Ascending aorta (tissue), 2 donors: ENCODE data around the gene COL4A2. TPM values are rescaled to one million over a fixed set of nuclear protein-coding genes. Genes with fewer than 3 reads are reported as not detected.

Source experiments
- DNase-seq, 2 donors: peaks; one replicate each; pipeline ENCODE4 v3.0.0-alpha.2; 2019; ENCODE audit warnings: low spot score in 2 of 2
- H3K27ac ChIP-seq, 2 donors: fragments of 200-600 bp; sonication (generic); one replicate each; pipeline ENCODE4 v1.5.1; 2016 to 2017; ENCODE audit warnings: mild to moderate bottlenecking in 1 of 2
- H3K27me3 ChIP-seq: fragments of 200-600 bp; sonication (generic); one replicate; pipeline ENCODE4 v1.5.1; 2017
- H3K36me3 ChIP-seq, 2 donors: fragments of 200-600 bp; sonication (generic); one replicate each; pipeline ENCODE4 v1.5.1; 2016
- H3K4me1 ChIP-seq, 2 donors: fragments of 200-600 bp; sonication (generic); one replicate each; pipeline ENCODE4 v1.5.1; 2016 to 2017; ENCODE audit warnings: mild to moderate bottlenecking in 1 of 2
- H3K4me3 ChIP-seq, 2 donors: fragments of 200-600 bp; sonication (generic); one replicate each; pipeline ENCODE4 v1.5.1; 2016 to 2017; ENCODE audit warnings: mild to moderate bottlenecking in 1 of 2
- H3K9me3 ChIP-seq, 2 donors: fragments of 200-600 bp; sonication (generic); one replicate each; pipeline ENCODE4 v1.5.1; 2016
- CTCF ChIP-seq, 3 experiments: fragments of 200-600 bp in 2 of 3; fragments of 450-650 bp in 1 of 3; sonication (generic) in 2 of 3; IDR thresholded peaks; one replicate each; pipeline ENCODE4 v1.5.1; 2016 to 2019; ENCODE audit warnings: antibody characterized with exemption in 3 of 3, mild to moderate bottlenecking in 1 of 3, moderate library complexity in 1 of 3
- intact Hi-C: fragments of 100-400 bp; cut with DNase I; formaldehyde crosslinking; loops from one replicate; pipeline ENCODE4 v1.15.1; 2023
- total RNA-seq: library from RNA; depleted of rRNA; stranded (reverse); fragments of >200 nt; gene quantifications from one replicate; pipeline ENCODE4 v1.1.0, GENCODE V29; 2016

The COL4A2 gene
- total RNA-seq, 1 donor from 2014 or later, result 1,227 TPM

DNA sequence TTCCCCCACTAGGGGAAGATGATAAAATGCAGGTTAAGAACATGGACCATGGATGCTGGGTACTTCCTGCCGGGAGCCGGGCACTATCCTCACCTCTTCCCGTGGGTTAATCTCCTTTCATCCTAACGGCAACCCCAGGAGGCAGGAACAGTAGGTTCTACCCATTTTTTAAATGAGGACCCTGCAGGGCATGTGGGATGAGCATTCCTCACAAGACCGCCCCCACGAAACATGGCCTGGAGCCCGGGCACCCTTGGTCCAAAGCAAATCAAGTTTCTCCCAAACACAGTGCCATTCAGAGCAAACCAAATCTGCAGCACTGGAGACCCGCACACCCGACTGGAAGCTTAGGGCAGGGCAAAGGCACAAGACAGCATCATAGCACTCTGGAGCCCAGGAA, 35.4 kb downstream of the COL4A2 start:
- Histone ChIP-seq H3K9me3 (no peaks in the 10 kb centered on the region), H3K4me1 (peaks cover 45 to 62% of the 10 kb centered on the region in 2 donors)
- peak in 1 of 2 donors; percentile 59 for DNase-seq

GRCh38 chr13:110343241-110343865, 36.3 kb downstream of the COL4A2 start:
- H3K27me3 ChIP-seq, result no peaks in the 10 kb centered on the region
- peak in 1 of 2 donors; percentile 82 for DNase-seq
- intact Hi-C loops, result no loop called here
- H3K4me1 ChIP-seq, result peaks cover 37 to 60% of the 10 kb centered on the region in 2 donors
- H3K36me3 ChIP-seq, result peaks cover 0 to 8% of the 10 kb centered on the region in 2 donors
- no peak for TF ChIP-seq CTCF (IDR thresholded peaks at IDR 0.05)
- H3K9me3 ChIP-seq, result no peaks in the 10 kb centered on the region
- H3K4me3 ChIP-seq, result no peak overlapping the region
- peak overlapping the region; percentile 95 to 96 for H3K27ac ChIP-seq

More for the DNA sequence above, 35.4 kb downstream of the COL4A2 start:
- Histone ChIP-seq H3K36me3 (peaks cover 0 to 8% of the 10 kb centered on the region in 2 donors), H3K4me3 (peak overlapping the region in 1 of 2 donors; percentile 14), H3K27me3 (no peaks in the 10 kb centered on the region), H3K27ac (peak overlapping the region; percentile 95 to 96)
- intact Hi-C loops, result no loop called here
- no peak for TF ChIP-seq CTCF (IDR thresholded peaks at IDR 0.05)

DNA sequence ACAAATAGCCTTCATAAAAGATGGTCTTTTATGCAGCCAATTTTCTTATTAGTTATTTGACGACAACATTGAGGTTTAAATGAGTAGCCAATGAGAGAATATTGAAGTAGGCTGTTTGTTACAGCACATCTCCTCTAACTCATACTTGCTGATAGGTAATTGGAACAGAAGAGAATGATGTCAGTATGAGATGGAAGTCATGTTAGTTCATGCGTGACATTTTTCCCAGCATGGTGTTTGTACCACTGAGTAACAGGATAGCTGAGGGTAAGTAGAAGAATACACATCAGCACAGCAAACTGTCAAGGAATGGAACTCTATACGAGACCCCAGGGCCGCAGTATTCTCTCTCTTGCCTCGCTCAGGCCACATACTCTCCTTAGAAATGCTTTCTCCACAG, 37.2 kb downstream of the COL4A2 start:
- H3K27ac ChIP-seq, result peak overlapping the region; percentile 95 to 96
- intact Hi-C loops, result no loop called here

GRCh38 chr13:110345266-110345665, 38.2 kb downstream of the COL4A2 start:
- Histone ChIP-seq H3K36me3 (peaks cover 0 to 11% of the 10 kb centered on the region in 2 donors), H3K4me3 (no peak overlapping the region), H3K27ac (peak overlapping the region; percentile 95 to 96), H3K27me3 (no peaks in the 10 kb centered on the region), H3K4me1 (peaks cover 24 to 53% of the 10 kb centered on the region in 2 donors), H3K9me3 (no peaks in the 10 kb centered on the region)
- DNase-seq, result no peak
- intact Hi-C loops, result no loop called here
- no peak for TF ChIP-seq CTCF (IDR thresholded peaks at IDR 0.05)

More for the DNA sequence above, 37.2 kb downstream of the COL4A2 start:
- DNase-seq, result no peak
- no peak for TF ChIP-seq CTCF (IDR thresholded peaks at IDR 0.05)
- no peaks in the 10 kb centered on the region for H3K27me3 ChIP-seq
- no peak overlapping the region for H3K4me3 ChIP-seq
- no peaks in the 10 kb centered on the region for H3K9me3 ChIP-seq
- H3K36me3 ChIP-seq, result peaks cover 0 to 8% of the 10 kb centered on the region in 2 donors
- H3K4me1 ChIP-seq, result peaks cover 34 to 62% of the 10 kb centered on the region in 2 donors

DNA sequence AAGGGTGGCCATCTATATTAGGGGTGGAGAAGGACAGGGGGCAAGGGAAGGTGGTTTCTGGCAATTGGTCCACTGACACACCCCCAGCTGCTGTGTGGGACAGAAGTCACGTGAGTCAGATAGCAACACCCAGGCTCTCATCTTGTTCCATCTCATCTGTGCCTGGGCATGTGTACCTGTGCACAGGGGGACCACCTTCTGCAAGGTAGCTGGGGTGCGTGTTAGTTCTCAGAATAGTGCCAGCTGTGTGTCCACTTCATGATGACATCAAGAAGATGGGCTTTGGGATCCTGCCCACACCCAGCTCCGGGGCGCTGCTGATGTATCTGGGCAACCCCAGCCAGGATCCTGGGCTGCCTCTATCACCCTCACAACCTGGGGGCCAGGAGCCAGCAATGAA, 38.6 kb downstream of the COL4A2 start:
- Histone ChIP-seq H3K4me1 (peaks cover 21 to 54% of the 10 kb centered on the region in 2 donors), H3K4me3 (no peak overlapping the region), H3K27me3 (no peaks in the 10 kb centered on the region), H3K9me3 (no peaks in the 10 kb centered on the region), H3K27ac (peak overlapping the region; percentile 95 to 96), H3K36me3 (peaks cover 0 to 11% of the 10 kb centered on the region in 2 donors)
- TF ChIP-seq CTCF (IDR thresholded peaks at IDR 0.05), result no peak
- DNase-seq, result no peak
- intact Hi-C loops, result loop anchor here (2.0 kb wide), 1 partner anchor 41 kb away; no protein-coding TSS in a partner anchor
